Stimulated activated CD4-positive, alpha-beta T cell treated with anti-CD3 and anti-CD28 coated beads, TNF-alpha, amount 100 ng/mL, for 1 hour (primary cell): ENCODE measurements around the gene KDF1.
A peak's percentile ranks its signal among the peaks of the same experiment; 100 is the strongest.
"Not testable (repeated sequence)": the region's sequence is repeated elsewhere in the genome, so short reads cannot be mapped to it uniquely, and the experiment has no call there.

Source experiments
- DNase-seq, 3 donors: peaks; one replicate each; pipeline ENCODE4 v3.0.0-alpha.2; 2020; ENCODE audit warnings: low read depth in 3 of 3, low spot score in 1 of 3

Gene KDF1

DNA sequence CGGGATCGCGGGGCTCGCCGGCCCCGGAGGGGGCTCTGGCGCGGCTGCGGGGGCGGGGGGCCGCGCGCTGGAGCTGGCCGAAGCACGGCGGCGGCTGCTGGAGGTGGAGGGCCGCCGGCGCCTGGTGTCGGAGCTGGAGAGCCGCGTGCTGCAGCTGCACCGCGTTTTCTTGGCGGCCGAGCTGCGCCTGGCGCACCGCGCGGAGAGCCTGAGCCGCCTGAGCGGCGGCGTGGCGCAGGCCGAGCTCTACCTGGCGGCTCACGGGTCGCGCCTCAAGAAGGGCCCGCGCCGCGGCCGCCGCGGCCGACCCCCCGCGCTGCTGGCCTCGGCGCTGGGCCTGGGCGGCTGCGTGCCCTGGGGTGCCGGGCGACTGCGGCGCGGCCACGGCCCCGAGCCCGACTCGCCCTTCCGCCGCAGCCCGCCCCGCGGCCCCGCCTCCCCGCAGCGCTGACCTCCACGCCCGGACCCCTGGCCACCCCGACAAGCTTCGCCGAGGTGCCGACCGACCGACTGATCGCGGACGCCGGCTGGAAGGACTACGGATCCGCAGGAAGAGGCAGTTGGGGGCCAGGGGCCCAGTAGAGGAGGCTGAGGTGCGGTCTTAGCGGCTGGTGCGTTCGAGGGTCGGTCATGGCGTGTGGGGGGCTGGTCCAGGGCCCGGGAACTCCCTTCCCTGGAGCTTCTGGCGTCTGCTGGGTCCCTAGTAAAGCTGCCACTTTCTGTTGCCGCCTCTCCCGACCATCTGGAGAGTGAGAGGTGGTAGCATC lies 33.9 kb upstream of the KDF1 start:
- DNase-seq = no peak

DNA sequence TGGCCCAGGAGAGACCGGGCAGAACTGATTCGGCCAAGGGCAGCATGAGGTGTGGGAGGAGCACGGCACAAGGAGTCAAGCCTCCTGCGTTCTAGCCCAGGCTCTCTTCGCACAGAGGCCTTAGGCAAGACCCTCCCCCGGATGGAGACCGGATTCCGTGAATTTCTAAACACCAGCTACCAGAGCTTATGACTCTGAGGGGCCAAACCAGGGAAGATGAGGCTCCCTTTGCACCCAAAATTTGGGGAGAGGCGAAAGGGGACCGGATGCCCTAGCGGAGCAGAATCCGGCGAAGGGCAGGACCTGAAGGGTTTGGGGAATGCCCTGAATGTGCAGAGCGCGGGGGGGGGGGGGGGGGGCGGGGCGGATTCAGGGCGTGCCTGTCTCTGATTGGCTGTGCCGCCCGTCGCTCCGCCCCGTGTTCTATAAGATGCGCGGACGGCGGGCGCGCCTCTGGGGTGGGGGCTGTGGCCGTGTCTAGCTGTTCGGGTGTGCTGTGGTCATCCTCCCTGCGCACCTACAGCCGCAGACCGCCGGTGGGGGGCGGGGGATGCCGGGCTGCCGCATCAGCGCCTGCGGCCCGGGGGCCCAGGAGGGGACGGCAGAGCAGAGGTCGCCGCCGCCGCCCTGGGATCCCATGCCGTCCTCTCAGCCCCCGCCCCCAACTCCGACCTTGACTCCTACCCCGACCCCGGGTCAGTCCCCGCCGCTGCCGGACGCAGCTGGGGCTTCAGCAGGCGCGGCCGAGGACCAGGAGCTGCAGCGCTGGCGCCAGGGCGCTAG lies 33.2 kb upstream of the KDF1 start, which contains the start of gene TRNP1:
TSS of gene TRNP1 (plus strand) at position 456 of the 783 bp plus-strand sequence. CDS start at position 551, 95 bp downstream.
- DNase-seq = peak; percentile 31 to 61 (median 49)

DNA sequence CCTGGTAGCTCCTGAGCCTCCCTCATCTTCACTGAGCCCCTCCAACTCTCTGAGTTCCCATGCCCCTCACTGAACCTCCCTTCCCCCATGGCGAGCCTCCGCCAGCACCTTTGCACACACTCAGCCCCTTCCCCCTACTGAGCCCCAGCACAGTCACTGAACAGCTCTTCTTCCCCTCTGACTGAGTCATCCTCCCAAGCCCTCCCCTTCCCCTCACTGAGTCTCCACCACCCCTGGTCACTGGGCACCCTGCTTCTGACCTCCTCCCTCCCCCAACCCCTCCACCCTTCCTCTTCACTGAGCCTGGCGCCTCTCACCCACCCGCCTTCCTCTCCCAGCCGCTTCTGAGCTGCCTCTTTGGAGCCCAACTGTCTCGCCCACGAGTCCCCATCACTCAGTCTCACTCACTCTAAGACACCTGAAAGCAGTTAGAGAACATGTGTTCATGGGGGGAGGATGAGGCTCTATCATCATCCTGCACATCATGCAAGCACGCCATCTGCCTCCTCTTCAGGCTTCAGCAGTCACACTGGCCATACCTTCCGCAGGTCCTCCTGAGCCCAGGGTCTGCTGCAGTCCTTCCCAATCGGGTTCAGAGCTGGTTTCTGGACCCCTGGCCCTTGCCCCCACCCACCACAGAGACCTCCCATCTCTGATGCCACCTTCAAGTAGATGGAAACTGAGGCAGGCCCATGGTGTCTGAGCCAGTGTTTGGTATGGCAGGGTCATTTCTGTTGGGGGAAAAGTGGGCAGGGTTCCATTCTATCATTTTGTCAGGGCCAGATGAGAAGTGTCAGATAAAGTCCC lies 31.2 kb upstream of the KDF1 start:
- no peak for DNase-seq

- not testable (repeated sequence) for DNase-seq
These were observed 29.3 kb upstream of the KDF1 start for GRCh38 chr1:26989403-26990109.

GRCh38 chr1:26986658-26987057 lies 26.4 kb upstream of the KDF1 start:
- DNase-seq = no peak

GRCh38 chr1:26984291-26984690 lies 24.0 kb upstream of the KDF1 start:
- DNase-seq = no peak

GRCh38 chr1:26983863-26984262 lies 23.6 kb upstream of the KDF1 start:
- DNase-seq = no peak

DNA sequence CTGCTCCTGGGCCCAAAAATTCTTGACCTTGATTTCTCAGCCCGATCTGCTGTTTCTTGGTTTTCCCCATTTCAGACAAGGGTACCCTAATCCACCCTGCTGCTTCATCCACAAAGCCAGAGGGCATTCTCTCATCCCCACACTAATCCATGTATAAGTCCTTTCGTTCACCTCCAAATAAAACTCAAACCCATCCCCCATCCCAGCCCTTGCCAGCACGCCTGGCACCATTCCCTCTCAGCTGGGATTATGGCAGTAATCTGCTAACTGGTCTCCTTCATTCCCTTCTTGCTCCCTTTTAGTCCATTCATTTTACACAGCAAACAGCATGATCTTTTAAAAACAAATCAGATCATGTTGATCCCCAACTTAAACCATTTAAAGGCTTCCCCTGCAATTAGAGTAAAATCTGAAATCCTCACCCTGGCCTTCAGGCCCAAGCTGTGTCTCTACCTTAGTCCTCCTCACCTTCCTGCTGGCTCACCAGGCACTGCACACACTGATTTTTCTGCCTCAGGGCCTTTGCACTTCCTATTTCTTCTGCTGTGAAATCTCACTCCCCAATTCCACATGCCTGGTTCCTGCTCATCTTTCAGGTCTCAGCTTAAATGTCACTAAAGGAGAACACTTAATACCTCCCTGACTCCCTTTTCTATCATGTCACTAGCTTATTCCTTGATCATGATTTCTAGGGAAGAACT lies 21.0 kb upstream of the KDF1 start:
- DNase-seq = no peak

GRCh38 chr1:26978901-26979300 lies 18.6 kb upstream of the KDF1 start:
- DNase-seq = no peak

DNA sequence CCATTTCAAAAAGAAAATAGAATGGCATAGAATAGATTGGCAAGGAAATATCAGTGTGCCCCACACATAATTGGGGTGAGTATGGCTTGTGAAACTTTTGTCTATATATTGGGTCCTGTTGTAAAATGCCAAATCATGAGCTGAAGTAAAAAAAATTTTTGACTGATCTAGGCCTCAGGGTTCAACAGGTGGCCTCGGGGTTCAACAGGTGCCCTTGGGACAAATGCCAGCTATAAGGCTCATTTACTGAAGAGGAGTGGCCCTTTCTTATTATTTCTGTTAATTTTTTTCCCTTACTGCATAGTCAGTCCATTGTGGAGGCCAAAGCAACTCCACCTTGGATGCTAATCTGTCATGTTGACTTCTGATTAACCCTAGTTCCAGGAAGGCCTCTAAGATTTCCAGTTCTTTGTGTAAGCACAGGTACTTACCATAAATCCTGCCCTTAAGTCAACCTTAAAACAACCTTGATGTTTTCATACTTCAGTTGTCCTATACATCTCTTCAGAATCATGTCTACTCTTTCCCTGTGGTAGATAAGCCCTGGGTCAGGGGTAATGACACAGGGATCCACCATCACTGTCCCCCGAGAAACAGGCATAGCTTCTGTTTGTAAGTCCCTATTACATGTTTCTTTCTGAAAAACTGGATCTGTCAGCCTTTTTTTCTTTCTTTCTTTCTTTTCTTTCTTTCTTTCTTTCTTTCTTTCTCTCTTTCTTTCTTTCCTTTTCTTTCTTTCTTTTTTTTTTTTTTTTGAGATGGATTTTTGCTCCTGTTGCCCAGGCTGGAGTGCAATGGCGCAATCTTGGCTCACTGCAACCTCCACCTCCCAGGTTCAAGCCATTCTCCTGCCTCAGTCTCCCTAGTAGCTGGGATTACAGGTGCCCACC lies 16.6 kb upstream of the KDF1 start:
- DNase-seq = no peak

DNA sequence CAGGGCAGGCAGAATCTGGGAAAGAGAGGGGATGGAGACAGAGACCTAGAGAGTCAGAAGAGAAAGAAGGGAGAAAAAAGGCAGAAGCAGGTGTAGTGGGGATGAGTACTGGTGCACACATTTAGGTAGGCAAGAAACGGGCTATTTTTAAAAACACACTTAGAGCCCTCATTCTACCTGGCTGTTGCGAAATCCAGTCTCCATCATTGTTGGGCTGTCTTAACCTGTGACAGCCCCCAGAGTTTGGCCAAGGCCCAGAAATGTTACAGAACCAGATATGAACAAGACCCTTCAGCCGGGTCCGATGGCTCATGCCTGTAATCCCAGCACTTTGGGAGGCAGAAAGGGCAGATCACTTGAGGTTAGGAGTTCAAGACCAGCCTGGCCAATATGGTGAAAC lies 12.6 kb upstream of the KDF1 start:
- DNase-seq = no peak

GRCh38 chr1:26972390-26972789 lies 12.1 kb upstream of the KDF1 start:
- no peak for DNase-seq

DNA sequence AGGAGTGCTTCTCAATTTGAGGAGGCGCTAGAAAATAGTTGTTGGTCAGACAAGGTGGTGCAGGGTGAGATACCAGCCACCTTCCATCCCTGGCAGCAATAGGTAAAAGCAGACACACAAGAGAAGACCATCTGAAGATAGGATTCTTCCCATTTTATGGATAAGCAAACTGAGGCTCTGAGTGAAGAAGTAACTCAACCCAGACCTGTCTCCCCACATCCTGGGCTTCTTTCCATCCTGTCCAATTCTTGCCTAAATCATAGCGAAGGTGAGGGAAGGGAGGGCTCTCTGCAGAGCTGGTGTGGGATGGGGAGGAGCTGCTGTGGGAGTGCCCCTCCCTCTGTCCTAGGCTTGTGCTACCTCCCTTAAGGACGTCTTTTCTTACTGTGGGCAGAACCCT lies 11.3 kb upstream of the KDF1 start:
- DNase-seq = no peak

- no peak for DNase-seq
These were observed 10.5 kb upstream of the KDF1 start for GRCh38 chr1:26970810-26971209.

GRCh38 chr1:26965628-26966027 lies 5.4 kb upstream of the KDF1 start:
- no peak for DNase-seq

GRCh38 chr1:26965213-26965612 lies 4.9 kb upstream of the KDF1 start:
- no peak for DNase-seq

DNA sequence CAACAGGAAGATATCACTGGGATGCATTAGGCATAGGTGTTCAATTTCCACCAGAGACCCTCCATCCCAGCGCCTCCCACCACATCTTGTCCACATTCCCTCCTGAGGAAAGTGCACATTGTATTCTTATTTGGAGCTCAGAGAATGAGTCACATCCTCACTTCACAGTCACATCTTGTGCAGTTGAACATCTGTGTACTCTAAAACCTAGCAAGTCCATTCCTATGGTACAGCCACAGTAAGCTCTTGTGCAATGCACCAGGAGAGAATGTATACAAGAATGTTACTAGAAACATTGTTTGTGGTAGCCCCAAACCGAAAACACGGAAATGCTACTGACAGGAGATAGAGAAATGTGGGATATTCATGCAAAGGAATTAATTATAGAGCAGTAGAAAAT lies 1.6 kb upstream of the KDF1 start:
- no peak for DNase-seq

DNA sequence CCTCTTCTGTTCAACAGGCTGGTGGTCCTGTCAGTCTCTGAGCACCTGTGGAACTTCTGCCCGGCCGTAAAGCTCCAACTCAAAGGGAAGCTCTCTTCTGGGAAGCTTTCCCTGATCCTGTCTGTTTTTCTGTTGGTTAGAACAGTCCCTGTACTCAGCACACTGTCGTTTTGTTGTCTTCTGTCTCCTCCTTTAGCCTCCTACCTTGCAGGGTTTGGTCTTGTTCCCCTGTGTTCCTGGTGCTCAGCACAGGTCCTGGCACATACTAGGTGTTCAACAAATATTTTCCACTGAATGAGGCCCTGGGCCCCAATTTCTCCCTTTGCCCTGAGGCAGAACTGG lies 328 bp upstream of the KDF1 start:
- no peak for DNase-seq

DNA sequence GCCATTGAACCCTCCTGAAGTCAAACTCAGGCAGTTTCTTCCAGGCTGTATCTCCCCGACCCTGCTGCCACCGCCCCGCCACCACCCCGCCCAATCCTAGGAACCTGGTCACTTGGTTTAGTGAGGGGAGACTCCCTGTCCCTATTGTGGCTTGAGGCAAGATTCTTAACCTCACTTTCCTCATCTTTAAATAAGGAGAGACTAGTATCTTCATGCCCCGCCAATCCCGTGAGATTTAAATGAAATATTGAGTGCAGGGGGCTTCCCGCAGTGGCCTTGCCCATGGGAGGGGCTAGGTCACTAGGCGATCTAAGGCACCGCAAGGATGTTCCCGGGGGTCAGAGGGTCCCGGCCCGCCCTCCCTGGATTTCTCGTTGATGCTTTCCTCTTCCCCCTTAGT lies 998 bp downstream of the KDF1 start:
- no peak for DNase-seq

DNA sequence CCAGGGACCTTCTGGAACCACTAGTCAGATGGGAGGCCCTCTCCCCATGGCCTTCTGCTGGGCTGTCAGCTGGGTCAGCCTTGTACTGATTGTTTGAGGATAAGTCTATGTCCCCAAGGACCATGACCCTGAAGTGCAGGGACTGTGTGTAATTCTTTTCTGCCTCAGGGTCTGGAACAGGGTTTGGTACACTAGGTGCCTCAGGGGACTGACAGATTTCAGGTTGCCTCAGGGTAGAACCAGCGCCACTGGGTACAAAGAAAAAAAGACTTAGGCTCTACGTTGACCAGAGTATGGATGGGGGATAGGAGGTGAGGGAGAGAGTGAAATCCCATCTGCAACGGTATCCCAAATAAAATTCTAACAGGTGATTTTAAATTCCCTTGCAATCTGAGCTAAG lies 3.0 kb downstream of the KDF1 start:
- DNase-seq = no peak
